HG02763 (cell line): ENCODE data around the gene C2orf42.
"Not testable (repeated sequence)": the region's sequence is repeated elsewhere in the genome, so short reads cannot be mapped to it uniquely, and the experiment has no call there.

Experiments used
- ATAC-seq: cut with Tn5 transposase; IDR thresholded peaks from one replicate; pipeline ENCODE4 v1.9.1; 2021; ENCODE audit warnings: mild to moderate bottlenecking, moderate library complexity; ENCODE audit not compliant: unreplicated experiment

C2orf42 gene

DNA sequence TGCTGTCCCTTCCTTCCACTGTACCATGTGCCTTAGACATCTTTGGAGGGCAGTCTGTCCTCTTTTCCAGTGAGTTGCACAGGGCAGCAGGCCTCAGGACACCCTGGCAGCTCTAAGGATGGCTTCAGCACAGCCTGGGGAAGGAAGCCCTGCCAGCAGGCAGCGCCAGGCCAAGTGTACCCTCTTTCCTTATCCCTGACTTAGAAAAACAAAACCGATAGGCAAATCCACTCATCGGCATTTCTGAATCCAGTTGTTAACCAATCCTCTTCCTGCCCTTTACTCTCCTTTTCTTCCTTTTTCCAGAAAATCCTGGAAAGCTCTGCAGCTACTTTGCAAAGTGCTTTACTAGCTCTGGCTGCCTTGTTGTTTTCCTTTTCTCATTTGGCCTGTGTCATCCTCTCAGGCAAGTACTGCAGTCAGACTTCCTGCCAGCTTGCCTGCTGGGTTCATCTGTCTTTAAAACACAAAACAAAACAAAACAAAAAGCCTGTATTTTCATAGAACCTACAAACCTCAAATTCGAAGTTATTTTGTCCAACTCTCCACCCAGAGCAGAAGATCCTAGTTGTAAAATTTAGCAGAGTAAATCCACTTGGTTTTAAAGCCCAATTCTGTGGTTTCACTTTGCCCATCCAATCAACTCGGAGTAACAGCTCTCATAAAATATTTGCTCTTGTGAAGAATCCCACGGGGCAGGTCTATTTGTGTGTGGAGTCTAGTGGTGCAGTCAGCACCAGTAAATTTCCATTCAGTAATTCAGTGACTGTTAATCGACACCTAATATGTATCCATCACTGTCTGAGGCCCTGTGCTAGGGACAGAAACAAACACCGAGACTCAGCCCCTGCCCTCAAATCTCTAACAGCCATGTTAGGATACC, 58.3 kb downstream of the C2orf42 start:
- ATAC-seq = peak; percentile 44

- ATAC-seq = not testable (repeated sequence)
These were observed 59.3 kb downstream of the C2orf42 start for GRCh38 chr2:70131344-70132143.

- no peak for ATAC-seq
These were observed 62.8 kb downstream of the C2orf42 start for GRCh38 chr2:70128005-70128404.

GRCh38 chr2:70126413-70126812, 64.4 kb downstream of the C2orf42 start:
- ATAC-seq = no peak

DNA sequence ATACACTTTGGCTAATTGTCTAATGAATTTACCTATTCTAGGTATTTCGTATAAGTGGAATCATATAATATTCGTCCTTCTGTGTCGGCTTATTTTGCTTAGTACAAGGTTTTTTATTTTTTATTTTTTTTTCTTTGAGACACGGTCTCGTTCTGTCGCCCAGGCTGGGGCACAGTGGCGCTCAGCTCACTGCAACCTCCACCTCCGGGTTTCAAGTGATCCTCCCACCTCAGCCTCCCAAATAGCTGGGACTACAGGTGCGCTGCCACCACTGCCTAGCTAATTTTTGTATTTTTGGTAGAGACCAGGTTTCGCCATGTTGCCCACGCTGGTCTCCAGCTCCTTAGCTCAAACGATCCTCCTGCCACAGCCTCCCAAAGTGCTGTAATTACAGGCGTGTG, 65.3 kb downstream of the C2orf42 start:
- no peak for ATAC-seq

DNA sequence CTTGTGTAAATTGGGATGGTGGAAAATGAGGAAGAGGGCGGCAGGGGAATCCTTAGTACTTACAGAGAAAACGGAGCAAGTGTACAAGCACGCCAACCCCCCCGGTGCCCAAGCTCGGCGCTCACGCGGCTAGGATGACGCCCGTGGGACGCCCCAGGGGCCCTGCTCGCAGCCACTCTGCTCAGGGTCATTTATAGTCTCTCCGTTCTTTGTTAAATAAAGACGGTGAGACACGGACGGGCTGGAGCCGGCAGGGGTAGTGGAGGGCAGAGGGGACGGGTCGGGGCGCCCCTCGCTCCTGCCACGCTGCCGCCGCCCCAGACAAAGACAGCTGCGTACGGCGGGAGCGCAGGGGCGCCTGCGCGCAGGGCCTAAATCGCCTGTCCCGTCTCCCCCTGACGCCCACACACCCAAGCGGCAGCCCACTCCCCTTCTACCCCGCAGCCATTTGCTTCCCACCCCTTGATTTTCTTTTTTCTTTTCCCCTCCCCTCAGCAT, 65.8 kb downstream of the C2orf42 start:
- peak; percentile 38 for ATAC-seq

GRCh38 chr2:70123829-70124116, 67.0 kb downstream of the C2orf42 start:
- no peak for ATAC-seq

GRCh38 chr2:70123051-70123828, 67.6 kb downstream of the C2orf42 start:
- no peak for ATAC-seq

GRCh38 chr2:70122470-70122869, 68.3 kb downstream of the C2orf42 start:
- no peak for ATAC-seq

GRCh38 chr2:70121627-70122372, 69.0 kb downstream of the C2orf42 start:
- no peak for ATAC-seq

- no peak for ATAC-seq
These were observed 71.9 kb downstream of the C2orf42 start for GRCh38 chr2:70118798-70119454.

GRCh38 chr2:70116936-70117552, 73.8 kb downstream of the C2orf42 start:
- ATAC-seq = no peak

GRCh38 chr2:70115646-70116442, 75.0 kb downstream of the C2orf42 start:
- peak; percentile 46 for ATAC-seq

- no peak for ATAC-seq
These were observed 77.3 kb downstream of the C2orf42 start for GRCh38 chr2:70113359-70114070.

GRCh38 chr2:70111752-70112591, 78.8 kb downstream of the C2orf42 start:
- no peak for ATAC-seq

DNA sequence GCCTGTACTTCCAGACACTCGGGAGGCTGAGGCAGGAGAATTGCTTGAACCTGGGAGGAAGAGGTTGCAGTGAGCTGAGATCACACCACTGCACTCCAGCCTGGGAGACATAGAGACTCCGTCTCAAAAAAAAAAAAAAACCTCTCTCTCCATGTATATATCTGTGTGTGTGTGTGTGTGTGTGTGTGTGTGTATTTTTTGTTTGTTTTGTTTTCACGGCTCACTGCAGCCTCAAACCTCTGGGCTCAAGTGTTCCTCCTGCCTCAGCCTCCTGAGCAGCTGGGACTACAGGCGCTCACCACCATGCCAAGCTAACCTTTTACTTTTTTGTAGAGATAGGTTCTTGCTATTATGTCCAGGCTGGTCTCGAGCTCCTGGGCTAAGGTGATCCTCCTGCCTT, 80.4 kb downstream of the C2orf42 start:
- not testable (repeated sequence) for ATAC-seq

DNA sequence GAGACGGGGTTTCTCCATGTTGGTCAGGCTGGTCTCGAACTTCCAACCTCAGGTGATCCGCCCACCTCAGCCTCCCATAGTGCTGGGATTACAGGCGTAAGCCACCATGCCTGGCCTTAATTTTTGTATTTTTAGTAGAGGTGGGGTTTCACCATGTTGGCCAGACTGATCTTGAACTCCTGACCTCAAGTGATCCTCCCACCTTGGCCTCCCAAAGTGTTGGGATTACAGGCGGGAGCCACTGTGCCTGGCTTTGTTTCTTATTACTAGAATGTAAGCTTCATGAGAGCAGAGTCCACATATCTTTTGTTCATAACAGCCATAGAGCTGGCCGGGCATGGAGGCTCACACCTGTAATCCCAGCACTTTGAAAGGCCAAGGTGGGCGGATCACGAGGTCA, 84.7 kb downstream of the C2orf42 start:
- not testable (repeated sequence) for ATAC-seq
